ENCODE results near the gene CTSC. TPM values are rescaled to one million over a fixed set of nuclear protein-coding genes. Genes with fewer than 3 reads are reported as not detected.

Gene CTSC
- total RNA-seq, 5 donors from 2014 or later (not counting 1 experiment from before 2014, with no cell fraction given) = 42.7 to 64.5 (median 56.1) TPM

DNA sequence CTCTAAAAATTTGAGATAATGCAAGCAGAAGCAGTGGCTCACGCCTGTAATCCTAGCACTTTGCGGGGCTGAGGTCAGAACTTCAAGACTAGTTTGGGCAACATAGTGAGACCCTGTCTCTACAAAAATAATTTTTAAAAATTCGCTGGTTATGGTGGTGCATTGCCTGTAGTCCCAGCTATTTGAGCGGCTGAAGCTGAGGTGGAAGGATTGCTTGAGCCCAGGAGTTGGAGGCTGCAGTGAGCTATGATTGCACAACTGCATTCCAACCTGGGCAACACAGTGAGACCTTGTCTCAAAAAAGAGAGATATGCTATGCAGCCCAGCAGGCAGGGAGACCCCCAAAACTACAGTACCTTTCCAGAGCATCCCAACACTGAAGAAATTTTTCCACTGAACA, 2.3 kb downstream of the CTSC start:
- H3K27me3 ChIP-seq (replicated peaks in 1 of 2; ENCODE audit: control insufficient read depth in 2 of 2, extremely low read depth in 1 of 2, insufficient read depth in 2 of 2, low read length in 1 of 2) = no peaks in the 10 kb centered on the region
- DNase-seq (no peak), ATAC-seq (replicated peaks in 1 of 4) (no peak)
- CTCF ChIA-PET = interaction anchor here in 1 of 2 donors (1.1 kb wide), 1 partner anchor 10 kb away, joined by 3 read pairs; no protein-coding TSS in a partner anchor
- Mint-ChIP-seq H3K9me3 (no peaks in the 10 kb centered on the region), H3K4me1 (peaks cover 67 to 74% (median 70%) of the 10 kb centered on the region in 3 donors), H3K36me3 (peaks cover 34% of the 10 kb centered on the region), H3K27ac (peak overlapping the region; percentile 58 to 71), H3K27me3 (no peaks in the 10 kb centered on the region), H3K4me3 (peak overlapping the region; percentile 99 to 100 (median 100))
- H3K27ac ChIP-seq (ENCODE audit: low read length) = no peak overlapping the region
- POLR2A ChIA-PET = interaction anchor here in 1 of 2 donors (0.5 to 0.6 kb wide), 2 partner anchors 17 to 79 kb away, joined by 3 to 6 read pairs; no protein-coding TSS in a partner anchor
- peaks cover 2 to 33% of the 10 kb centered on the region in 2 donors for H3K36me3 ChIP-seq (ENCODE audit: control insufficient read depth in 2 of 2, extremely low read depth in 1 of 2, insufficient read depth in 1 of 2, low read length in 1 of 2)
- 40% methylated on average over 3 of the region's 4 CpGs for WGBS (ENCODE audit: insufficient coverage)
- no peaks in the 10 kb centered on the region for H3K9me3 ChIP-seq
- H3K4me1 ChIP-seq (ENCODE audit: control insufficient read depth in 1 of 2, extremely low read depth in 1 of 2, insufficient read depth in 2 of 2, low read length in 2 of 2) = peaks cover 22 to 39% of the 10 kb centered on the region in 2 experiments
- H3K4me3 ChIP-seq (ENCODE audit: control insufficient read depth in 1 of 2, extremely low read depth in 1 of 2, low read length in 1 of 2) = peak overlapping the region; percentile 54 to 81

DNA sequence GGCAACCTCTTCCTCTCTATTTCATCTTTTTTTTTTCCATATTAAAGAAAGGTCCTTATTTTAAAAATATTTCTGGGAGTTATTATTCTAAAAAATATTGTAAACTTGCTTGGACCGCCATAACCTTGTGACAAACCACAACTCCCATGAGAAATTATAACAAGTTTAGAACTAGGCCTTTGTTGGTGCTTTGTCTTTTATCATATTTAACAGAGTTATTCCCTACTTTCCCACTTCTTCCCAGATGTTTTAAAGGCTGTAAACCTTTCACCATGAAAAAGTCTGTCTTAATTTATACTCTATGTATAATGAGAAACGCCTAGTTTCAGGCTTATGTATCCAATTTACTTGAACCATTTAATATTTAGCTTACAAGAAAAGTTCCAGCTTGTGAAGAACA, 3.7 kb downstream of the CTSC start:
- no peak overlapping the region for H3K27ac ChIP-seq (ENCODE audit: low read length)
- H3K27me3 ChIP-seq (replicated peaks in 1 of 2; ENCODE audit: control insufficient read depth in 2 of 2, extremely low read depth in 1 of 2, insufficient read depth in 2 of 2, low read length in 1 of 2) = no peaks in the 10 kb centered on the region
- H3K9me3 ChIP-seq = no peaks in the 10 kb centered on the region
- H3K9me3 Mint-ChIP-seq = no peaks in the 10 kb centered on the region
- ATAC-seq (replicated peaks in 1 of 4) (no peak), DNase-seq (no peak)
- peaks cover 58 to 73% (median 70%) of the 10 kb centered on the region in 3 donors for H3K4me1 Mint-ChIP-seq
- ChIA-PET POLR2A (interaction anchor here (0.5 to 0.6 kb wide), 2 partner anchors 22 to 84 kb away, joined by 3 to 4 read pairs; no protein-coding TSS in a partner anchor), CTCF (no interaction called here)
- no CpG with 5 or more reads among the region's 2 CpGs for WGBS (ENCODE audit: insufficient coverage)
- no peak overlapping the region for H3K4me3 Mint-ChIP-seq
- H3K27ac Mint-ChIP-seq = no peak overlapping the region
- H3K4me1 ChIP-seq (ENCODE audit: control insufficient read depth in 1 of 2, extremely low read depth in 1 of 2, insufficient read depth in 2 of 2, low read length in 2 of 2) = peaks cover 27 to 39% of the 10 kb centered on the region in 2 experiments
- H3K27me3 Mint-ChIP-seq = no peaks in the 10 kb centered on the region
- peaks cover 2 to 46% of the 10 kb centered on the region in 2 donors for H3K36me3 ChIP-seq (ENCODE audit: control insufficient read depth in 2 of 2, extremely low read depth in 1 of 2, insufficient read depth in 1 of 2, low read length in 1 of 2)
- H3K36me3 Mint-ChIP-seq = peaks cover 47% of the 10 kb centered on the region
- no peak overlapping the region for H3K4me3 ChIP-seq (ENCODE audit: control insufficient read depth in 1 of 2, extremely low read depth in 1 of 2, low read length in 1 of 2)

DNA sequence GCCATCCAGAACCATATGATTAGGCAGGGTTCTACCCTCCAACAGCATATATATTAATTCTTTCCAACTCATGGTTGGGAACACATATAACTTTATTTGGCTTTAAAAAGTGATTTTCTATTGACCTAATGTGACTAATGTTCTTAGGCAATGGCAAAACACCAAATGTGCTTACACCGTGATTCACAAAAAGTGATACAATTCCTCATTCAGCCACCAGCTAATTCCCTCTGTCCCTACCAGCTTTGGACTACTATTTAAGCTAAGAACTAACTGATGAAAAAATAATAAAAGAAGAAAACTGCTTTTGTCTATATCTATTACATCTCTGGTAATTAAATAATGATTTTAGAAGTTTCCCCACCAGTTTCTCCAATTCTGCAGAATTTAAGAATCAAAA, 4.7 kb downstream of the CTSC start:
- Mint-ChIP-seq H3K9me3 (no peaks in the 10 kb centered on the region), H3K36me3 (peaks cover 52% of the 10 kb centered on the region), H3K27ac (no peak overlapping the region), H3K4me1 (peaks cover 59 to 75% (median 71%) of the 10 kb centered on the region in 3 donors), H3K4me3 (no peak overlapping the region), H3K27me3 (no peaks in the 10 kb centered on the region)
- peaks cover 24 to 31% of the 10 kb centered on the region in 2 experiments for H3K4me1 ChIP-seq (ENCODE audit: control insufficient read depth in 1 of 2, extremely low read depth in 1 of 2, insufficient read depth in 2 of 2, low read length in 2 of 2)
- H3K36me3 ChIP-seq (ENCODE audit: control insufficient read depth in 2 of 2, extremely low read depth in 1 of 2, insufficient read depth in 1 of 2, low read length in 1 of 2) = peaks cover 2 to 50% of the 10 kb centered on the region in 2 donors
- no peak for ATAC-seq (replicated peaks in 1 of 4)
- H3K27ac ChIP-seq (ENCODE audit: low read length) = no peak overlapping the region
- no peaks in the 10 kb centered on the region for H3K27me3 ChIP-seq (replicated peaks in 1 of 2; ENCODE audit: control insufficient read depth in 2 of 2, extremely low read depth in 1 of 2, insufficient read depth in 2 of 2, low read length in 1 of 2)
- no peak overlapping the region for H3K4me3 ChIP-seq (ENCODE audit: control insufficient read depth in 1 of 2, extremely low read depth in 1 of 2, low read length in 1 of 2)
- no peak for DNase-seq
- ChIA-PET CTCF (no interaction called here), POLR2A (no interaction called here)
- H3K9me3 ChIP-seq = no peaks in the 10 kb centered on the region
- WGBS (ENCODE audit: insufficient coverage) = no CpG with 5 or more reads among the region's 1 CpG

DNA sequence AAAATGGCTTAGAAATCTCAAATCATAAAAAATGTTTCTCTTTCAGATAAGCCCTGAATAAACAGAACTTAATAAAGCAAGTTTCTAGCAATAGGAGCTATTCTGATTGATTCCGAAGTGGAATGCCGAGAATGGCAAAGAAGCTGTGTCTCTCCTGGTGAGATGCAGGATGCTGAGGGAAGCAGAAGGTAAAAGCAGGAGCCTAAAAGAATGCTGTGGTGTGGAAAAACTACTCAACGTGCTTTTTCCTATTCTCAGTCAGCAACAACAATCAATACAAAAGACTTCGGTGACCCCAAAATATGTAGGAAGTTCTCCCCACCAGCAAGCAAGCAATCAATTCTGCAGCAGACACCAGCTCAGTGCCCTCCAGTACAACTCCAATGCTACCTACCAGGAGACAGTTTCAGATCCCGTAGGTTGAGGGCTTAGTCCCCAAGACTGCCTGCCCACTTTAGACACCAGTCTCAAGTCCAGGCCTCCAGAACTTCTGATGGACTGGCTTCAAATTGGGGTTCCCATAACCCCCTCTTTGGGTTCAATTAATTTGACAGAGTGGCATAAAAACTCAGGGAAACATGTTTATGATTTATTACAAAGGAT, 6.6 kb downstream of the CTSC start:
- Mint-ChIP-seq H3K36me3 (peaks cover 62% of the 10 kb centered on the region), H3K9me3 (no peaks in the 10 kb centered on the region), H3K4me3 (peak overlapping the region in 1 of 3 donors; percentile 3), H3K27ac (no peak overlapping the region), H3K27me3 (no peaks in the 10 kb centered on the region), H3K4me1 (peaks cover 71 to 87% (median 86%) of the 10 kb centered on the region in 3 donors)
- POLR2A ChIA-PET = no interaction called here
- Histone ChIP-seq H3K27ac (ENCODE audit: low read length) (no peak overlapping the region), H3K9me3 (no peaks in the 10 kb centered on the region), H3K4me1 (ENCODE audit: control insufficient read depth in 1 of 2, extremely low read depth in 1 of 2, insufficient read depth in 2 of 2, low read length in 2 of 2) (peaks cover 27 to 35% of the 10 kb centered on the region in 2 experiments), H3K4me3 (ENCODE audit: control insufficient read depth in 1 of 2, extremely low read depth in 1 of 2, low read length in 1 of 2) (no peak overlapping the region), H3K27me3 (replicated peaks in 1 of 2; ENCODE audit: control insufficient read depth in 2 of 2, extremely low read depth in 1 of 2, insufficient read depth in 2 of 2, low read length in 1 of 2) (no peaks in the 10 kb centered on the region), H3K36me3 (ENCODE audit: control insufficient read depth in 2 of 2, extremely low read depth in 1 of 2, insufficient read depth in 1 of 2, low read length in 1 of 2) (peaks cover 2 to 53% of the 10 kb centered on the region in 2 donors)
- 100% methylated on average over 1 of the region's 5 CpGs for WGBS (ENCODE audit: insufficient coverage)
- DNase-seq = no peak
- ATAC-seq (replicated peaks in 1 of 4) = no peak
- CTCF ChIA-PET = interaction anchor here in 1 of 2 donors (0.6 kb wide), 1 partner anchor 175 kb away, joined by 3 read pairs; no protein-coding TSS in a partner anchor

DNA sequence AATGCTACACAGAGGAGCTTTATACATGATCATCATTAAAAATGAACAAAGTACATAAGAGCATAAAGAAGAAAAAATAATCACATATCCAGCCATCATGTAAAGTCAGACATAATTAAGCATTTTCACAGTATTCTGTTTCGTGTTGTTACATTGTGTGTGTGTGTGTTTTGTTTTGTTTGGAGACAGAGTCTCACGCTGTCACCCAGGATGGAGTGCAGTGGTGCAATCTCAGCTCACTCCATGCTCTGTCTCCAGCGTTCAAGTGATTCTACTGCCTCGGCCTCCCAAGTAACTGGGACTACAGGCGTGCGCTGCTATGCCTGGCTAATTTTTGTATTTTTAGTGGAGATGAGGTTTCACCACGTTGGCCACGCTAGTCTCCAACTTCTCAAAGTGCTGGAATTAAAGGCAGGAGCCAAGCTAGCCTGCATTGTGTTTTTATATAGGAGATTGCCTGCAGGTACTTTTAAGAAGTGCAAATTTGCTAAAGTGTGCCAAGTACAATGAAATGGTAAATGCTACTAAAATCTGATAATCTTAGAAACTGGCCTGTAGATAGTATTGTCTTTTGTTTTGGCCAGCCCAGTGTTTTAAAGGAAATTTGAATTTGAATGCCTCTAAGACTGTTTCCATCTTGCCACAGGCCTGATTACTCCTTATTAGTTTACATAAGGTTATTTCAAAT, 7.8 kb downstream of the CTSC start:
- WGBS (ENCODE audit: insufficient coverage) = 98% methylated on average over 5 of the region's 8 CpGs
- Mint-ChIP-seq H3K9me3 (no peaks in the 10 kb centered on the region), H3K4me1 (peaks cover 72 to 87% (median 86%) of the 10 kb centered on the region in 3 donors), H3K27me3 (no peaks in the 10 kb centered on the region), H3K4me3 (no peak overlapping the region), H3K36me3 (peaks cover 66% of the 10 kb centered on the region), H3K27ac (peak overlapping the region in 1 of 2 donors; percentile 8)
- Histone ChIP-seq H3K36me3 (ENCODE audit: control insufficient read depth in 2 of 2, extremely low read depth in 1 of 2, insufficient read depth in 1 of 2, low read length in 1 of 2) (peaks cover 2 to 57% of the 10 kb centered on the region in 2 donors), H3K9me3 (no peaks in the 10 kb centered on the region), H3K4me3 (ENCODE audit: control insufficient read depth in 1 of 2, extremely low read depth in 1 of 2, low read length in 1 of 2) (no peak overlapping the region), H3K27me3 (replicated peaks in 1 of 2; ENCODE audit: control insufficient read depth in 2 of 2, extremely low read depth in 1 of 2, insufficient read depth in 2 of 2, low read length in 1 of 2) (no peaks in the 10 kb centered on the region), H3K4me1 (ENCODE audit: control insufficient read depth in 1 of 2, extremely low read depth in 1 of 2, insufficient read depth in 2 of 2, low read length in 2 of 2) (peaks cover 22 to 34% of the 10 kb centered on the region in 2 experiments), H3K27ac (ENCODE audit: low read length) (no peak overlapping the region)
- ATAC-seq (replicated peaks in 1 of 4) (no peak), DNase-seq (no peak)
- ChIA-PET POLR2A (interaction anchor here in 1 of 2 donors (0.7 kb wide), 1 partner anchor 37 kb away, joined by 3 read pairs; no protein-coding TSS in a partner anchor), CTCF (interaction anchor here (0.6 to 1.5 kb wide), 6 partner anchors 8 to 361 kb away, joined by 3 to 7 read pairs (median 4); partner anchors contain the start of gene CTSC (in 1 of the 2))

DNA sequence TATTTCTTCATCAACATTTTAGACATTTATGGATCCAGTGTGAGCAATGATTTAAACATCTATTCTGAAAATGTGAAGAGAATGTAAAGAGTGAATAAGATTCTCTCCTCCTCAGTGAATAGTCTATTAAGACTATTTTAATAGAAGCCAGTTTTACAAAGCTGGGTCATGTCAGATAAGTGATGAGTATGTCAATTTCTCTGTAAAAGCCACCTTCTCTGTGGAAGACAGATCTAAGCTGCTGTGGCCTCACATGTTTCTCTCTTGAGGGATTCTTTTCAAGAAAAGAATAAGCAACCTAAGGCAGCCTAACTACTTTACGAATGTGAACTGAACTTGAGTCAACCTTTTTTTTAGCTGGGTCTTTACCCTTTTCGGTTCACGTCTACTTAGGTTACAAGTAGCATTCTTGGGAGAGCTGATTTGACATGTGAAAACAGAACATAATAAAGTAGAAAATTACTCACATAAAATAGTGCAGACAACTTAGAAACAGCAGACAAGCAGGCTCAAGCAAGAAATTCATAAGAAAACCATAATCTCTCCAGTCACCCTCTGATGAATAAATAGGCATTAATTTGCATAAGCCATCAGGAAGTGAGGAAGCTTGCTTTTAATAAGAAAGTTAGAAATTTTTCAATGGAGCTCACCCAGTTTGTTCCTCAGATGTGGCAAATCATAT, 9.9 kb downstream of the CTSC start:
- DNase-seq = no peak
- H3K27ac Mint-ChIP-seq = peak overlapping the region in 1 of 2 donors; percentile 11
- Histone ChIP-seq H3K36me3 (ENCODE audit: control insufficient read depth in 2 of 2, extremely low read depth in 1 of 2, insufficient read depth in 1 of 2, low read length in 1 of 2) (peaks cover 2 to 50% of the 10 kb centered on the region in 2 donors), H3K27me3 (replicated peaks in 1 of 2; ENCODE audit: control insufficient read depth in 2 of 2, extremely low read depth in 1 of 2, insufficient read depth in 2 of 2, low read length in 1 of 2) (no peaks in the 10 kb centered on the region), H3K4me1 (ENCODE audit: control insufficient read depth in 1 of 2, extremely low read depth in 1 of 2, insufficient read depth in 2 of 2, low read length in 2 of 2) (peaks cover 21 to 29% of the 10 kb centered on the region in 2 experiments), H3K4me3 (ENCODE audit: control insufficient read depth in 1 of 2, extremely low read depth in 1 of 2, low read length in 1 of 2) (no peak overlapping the region), H3K27ac (ENCODE audit: low read length) (no peak overlapping the region), H3K9me3 (no peaks in the 10 kb centered on the region)
- peaks cover 88 to 92% (median 92%) of the 10 kb centered on the region in 3 donors for H3K4me1 Mint-ChIP-seq
- CTCF ChIA-PET = interaction anchor here in 1 of 2 donors (0.9 to 1.5 kb wide), 2 partner anchors 10 to 30 kb away, joined by 4 to 6 read pairs; partner anchors contain the start of gene CTSC
- WGBS (ENCODE audit: insufficient coverage) = no CpG with 5 or more reads among the region's 3 CpGs
- POLR2A ChIA-PET = interaction anchor here in 1 of 2 donors (0.6 to 0.9 kb wide), 2 partner anchors 10 to 1985 kb away, joined by 5 to 7 read pairs; partner anchors contain the start of gene CTSC
- no peak for ATAC-seq (replicated peaks in 1 of 4)
- no peak overlapping the region for H3K4me3 Mint-ChIP-seq
- H3K9me3 Mint-ChIP-seq = no peaks in the 10 kb centered on the region
- no peaks in the 10 kb centered on the region for H3K27me3 Mint-ChIP-seq
- peaks cover 72% of the 10 kb centered on the region for H3K36me3 Mint-ChIP-seq
